ENCODE measurements around the gene GINS3.

Gene GINS3

GRCh38 chr16:58366247-58367031 lies 25.8 kb upstream of the GINS3 start:
- no peaks in the 10 kb centered on the region for H3K9me3 ChIP-seq (ENCODE audit: control insufficient read depth in 1 of 2, low read length in 2 of 2)
- no peak overlapping the region for H3K27ac ChIP-seq (ENCODE audit: low read length)
- no peaks in the 10 kb centered on the region for H3K4me1 ChIP-seq (ENCODE audit: control insufficient read depth in 1 of 2, insufficient read depth in 2 of 2, low read length in 2 of 2)
- H3K4me3 ChIP-seq (ENCODE audit: low read depth in 1 of 2, low read length in 2 of 2) = no peak overlapping the region
- no peaks in the 10 kb centered on the region for H3K36me3 ChIP-seq (ENCODE audit: control insufficient read depth in 1 of 2, insufficient read depth in 2 of 2, low read length in 2 of 2)
- no peaks in the 10 kb centered on the region for H3K27me3 ChIP-seq (ENCODE audit: low read depth, low read length)

GRCh38 chr16:58367252-58367651 lies 25.0 kb upstream of the GINS3 start:
- Histone ChIP-seq H3K4me1 (ENCODE audit: control insufficient read depth in 1 of 2, insufficient read depth in 2 of 2, low read length in 2 of 2) (no peaks in the 10 kb centered on the region), H3K27ac (ENCODE audit: low read length) (no peak overlapping the region), H3K4me3 (ENCODE audit: low read depth in 1 of 2, low read length in 2 of 2) (no peak overlapping the region), H3K27me3 (ENCODE audit: low read depth, low read length) (no peaks in the 10 kb centered on the region), H3K36me3 (ENCODE audit: control insufficient read depth in 1 of 2, insufficient read depth in 2 of 2, low read length in 2 of 2) (no peaks in the 10 kb centered on the region), H3K9me3 (ENCODE audit: control insufficient read depth in 1 of 2, low read length in 2 of 2) (no peaks in the 10 kb centered on the region)

- Histone ChIP-seq H3K4me1 (ENCODE audit: control insufficient read depth in 1 of 2, insufficient read depth in 2 of 2, low read length in 2 of 2) (no peaks in the 10 kb centered on the region), H3K4me3 (ENCODE audit: low read depth in 1 of 2, low read length in 2 of 2) (no peak overlapping the region), H3K9me3 (ENCODE audit: control insufficient read depth in 1 of 2, low read length in 2 of 2) (no peaks in the 10 kb centered on the region), H3K36me3 (ENCODE audit: control insufficient read depth in 1 of 2, insufficient read depth in 2 of 2, low read length in 2 of 2) (no peaks in the 10 kb centered on the region), H3K27me3 (ENCODE audit: low read depth, low read length) (no peaks in the 10 kb centered on the region), H3K27ac (ENCODE audit: low read length) (no peak overlapping the region)
Measured at GRCh38 chr16:58371841-58372240, 20.4 kb upstream of the GINS3 start.

- H3K27ac ChIP-seq (ENCODE audit: low read length) = no peak overlapping the region
- no peaks in the 10 kb centered on the region for H3K4me1 ChIP-seq (ENCODE audit: control insufficient read depth in 1 of 2, insufficient read depth in 2 of 2, low read length in 2 of 2)
- H3K9me3 ChIP-seq (ENCODE audit: control insufficient read depth in 1 of 2, low read length in 2 of 2) = no peaks in the 10 kb centered on the region
- H3K4me3 ChIP-seq (ENCODE audit: low read depth in 1 of 2, low read length in 2 of 2) = no peak overlapping the region
- no peaks in the 10 kb centered on the region for H3K27me3 ChIP-seq (ENCODE audit: low read depth, low read length)
- no peaks in the 10 kb centered on the region for H3K36me3 ChIP-seq (ENCODE audit: control insufficient read depth in 1 of 2, insufficient read depth in 2 of 2, low read length in 2 of 2)
Measured at GRCh38 chr16:58375386-58375785, 16.9 kb upstream of the GINS3 start.

- Histone ChIP-seq H3K9me3 (ENCODE audit: control insufficient read depth in 1 of 2, low read length in 2 of 2) (no peaks in the 10 kb centered on the region), H3K36me3 (ENCODE audit: control insufficient read depth in 1 of 2, insufficient read depth in 2 of 2, low read length in 2 of 2) (no peaks in the 10 kb centered on the region), H3K4me3 (ENCODE audit: low read depth in 1 of 2, low read length in 2 of 2) (no peak overlapping the region), H3K27me3 (ENCODE audit: low read depth, low read length) (no peaks in the 10 kb centered on the region), H3K27ac (ENCODE audit: low read length) (no peak overlapping the region), H3K4me1 (ENCODE audit: control insufficient read depth in 1 of 2, insufficient read depth in 2 of 2, low read length in 2 of 2) (no peaks in the 10 kb centered on the region)
Measured at GRCh38 chr16:58377932-58378331, 14.3 kb upstream of the GINS3 start.

GRCh38 chr16:58378401-58378800 lies 13.9 kb upstream of the GINS3 start:
- no peaks in the 10 kb centered on the region for H3K36me3 ChIP-seq (ENCODE audit: control insufficient read depth in 1 of 2, insufficient read depth in 2 of 2, low read length in 2 of 2)
- H3K27ac ChIP-seq (ENCODE audit: low read length) = no peak overlapping the region
- no peaks in the 10 kb centered on the region for H3K27me3 ChIP-seq (ENCODE audit: low read depth, low read length)
- no peak overlapping the region for H3K4me3 ChIP-seq (ENCODE audit: low read depth in 1 of 2, low read length in 2 of 2)
- no peaks in the 10 kb centered on the region for H3K9me3 ChIP-seq (ENCODE audit: control insufficient read depth in 1 of 2, low read length in 2 of 2)
- no peaks in the 10 kb centered on the region for H3K4me1 ChIP-seq (ENCODE audit: control insufficient read depth in 1 of 2, insufficient read depth in 2 of 2, low read length in 2 of 2)

GRCh38 chr16:58379736-58380135 lies 12.5 kb upstream of the GINS3 start:
- H3K4me1 ChIP-seq (ENCODE audit: control insufficient read depth in 1 of 2, insufficient read depth in 2 of 2, low read length in 2 of 2) = no peaks in the 10 kb centered on the region
- no peak overlapping the region for H3K27ac ChIP-seq (ENCODE audit: low read length)
- no peak overlapping the region for H3K4me3 ChIP-seq (ENCODE audit: low read depth in 1 of 2, low read length in 2 of 2)
- no peaks in the 10 kb centered on the region for H3K36me3 ChIP-seq (ENCODE audit: control insufficient read depth in 1 of 2, insufficient read depth in 2 of 2, low read length in 2 of 2)
- H3K9me3 ChIP-seq (ENCODE audit: control insufficient read depth in 1 of 2, low read length in 2 of 2) = no peaks in the 10 kb centered on the region
- no peaks in the 10 kb centered on the region for H3K27me3 ChIP-seq (ENCODE audit: low read depth, low read length)

- H3K9me3 ChIP-seq (ENCODE audit: control insufficient read depth in 1 of 2, low read length in 2 of 2) = no peaks in the 10 kb centered on the region
- no peaks in the 10 kb centered on the region for H3K36me3 ChIP-seq (ENCODE audit: control insufficient read depth in 1 of 2, insufficient read depth in 2 of 2, low read length in 2 of 2)
- H3K27ac ChIP-seq (ENCODE audit: low read length) = no peak overlapping the region
- no peak overlapping the region for H3K4me3 ChIP-seq (ENCODE audit: low read depth in 1 of 2, low read length in 2 of 2)
- H3K27me3 ChIP-seq (ENCODE audit: low read depth, low read length) = no peaks in the 10 kb centered on the region
- H3K4me1 ChIP-seq (ENCODE audit: control insufficient read depth in 1 of 2, insufficient read depth in 2 of 2, low read length in 2 of 2) = no peaks in the 10 kb centered on the region
Measured at GRCh38 chr16:58381661-58382060, 10.6 kb upstream of the GINS3 start.

GRCh38 chr16:58384437-58385055 lies 7.7 kb upstream of the GINS3 start:
- Histone ChIP-seq H3K27me3 (ENCODE audit: low read depth, low read length) (no peaks in the 10 kb centered on the region), H3K36me3 (ENCODE audit: control insufficient read depth in 1 of 2, insufficient read depth in 2 of 2, low read length in 2 of 2) (no peaks in the 10 kb centered on the region), H3K4me3 (ENCODE audit: low read depth in 1 of 2, low read length in 2 of 2) (no peak overlapping the region), H3K27ac (ENCODE audit: low read length) (no peak overlapping the region), H3K4me1 (ENCODE audit: control insufficient read depth in 1 of 2, insufficient read depth in 2 of 2, low read length in 2 of 2) (no peaks in the 10 kb centered on the region), H3K9me3 (ENCODE audit: control insufficient read depth in 1 of 2, low read length in 2 of 2) (no peaks in the 10 kb centered on the region)

GRCh38 chr16:58385218-58385773 lies 7.0 kb upstream of the GINS3 start:
- Histone ChIP-seq H3K9me3 (ENCODE audit: control insufficient read depth in 1 of 2, low read length in 2 of 2) (no peaks in the 10 kb centered on the region), H3K27ac (ENCODE audit: low read length) (no peak overlapping the region)

GRCh38 chr16:58389724-58390123 lies 2.5 kb upstream of the GINS3 start:
- Histone ChIP-seq H3K27ac (ENCODE audit: low read length) (no peak overlapping the region), H3K27me3 (ENCODE audit: low read depth, low read length) (no peaks in the 10 kb centered on the region), H3K9me3 (ENCODE audit: control insufficient read depth in 1 of 2, low read length in 2 of 2) (no peaks in the 10 kb centered on the region), H3K4me1 (ENCODE audit: control insufficient read depth in 1 of 2, insufficient read depth in 2 of 2, low read length in 2 of 2) (peaks cover 0 to 7% of the 10 kb centered on the region in 2 donors), H3K36me3 (ENCODE audit: control insufficient read depth in 1 of 2, insufficient read depth in 2 of 2, low read length in 2 of 2) (no peaks in the 10 kb centered on the region), H3K4me3 (ENCODE audit: low read depth in 1 of 2, low read length in 2 of 2) (no peak overlapping the region)

More at GRCh38 chr16:58385218-58385773, 7.0 kb upstream of the GINS3 start:
- Histone ChIP-seq H3K27me3 (ENCODE audit: low read depth, low read length) (no peaks in the 10 kb centered on the region), H3K4me1 (ENCODE audit: control insufficient read depth in 1 of 2, insufficient read depth in 2 of 2, low read length in 2 of 2) (no peaks in the 10 kb centered on the region), H3K36me3 (ENCODE audit: control insufficient read depth in 1 of 2, insufficient read depth in 2 of 2, low read length in 2 of 2) (no peaks in the 10 kb centered on the region), H3K4me3 (ENCODE audit: low read depth in 1 of 2, low read length in 2 of 2) (no peak overlapping the region)
